Renal pelvis (tissue), 4 donors: ENCODE data around the gene FGFR3. TPM values are rescaled to one million over a fixed set of nuclear protein-coding genes. Genes with fewer than 3 reads are reported as not detected.

Experiments
- DNase-seq: peaks from one replicate; pipeline ENCODE4 v3.0.0-alpha.2; 2013
- polyA plus RNA-seq, 3 donors: library from polyadenylated mRNA; unstranded; fragments of 120-200 nt; gene quantifications; one replicate each; pipeline ENCODE4 v1.2.1, GENCODE V29; 2013; ENCODE audit not compliant: insufficient read length in 3 of 3

Gene FGFR3
- polyA plus RNA-seq, 3 donors, result 106 to 147 (median 144) TPM

DNA sequence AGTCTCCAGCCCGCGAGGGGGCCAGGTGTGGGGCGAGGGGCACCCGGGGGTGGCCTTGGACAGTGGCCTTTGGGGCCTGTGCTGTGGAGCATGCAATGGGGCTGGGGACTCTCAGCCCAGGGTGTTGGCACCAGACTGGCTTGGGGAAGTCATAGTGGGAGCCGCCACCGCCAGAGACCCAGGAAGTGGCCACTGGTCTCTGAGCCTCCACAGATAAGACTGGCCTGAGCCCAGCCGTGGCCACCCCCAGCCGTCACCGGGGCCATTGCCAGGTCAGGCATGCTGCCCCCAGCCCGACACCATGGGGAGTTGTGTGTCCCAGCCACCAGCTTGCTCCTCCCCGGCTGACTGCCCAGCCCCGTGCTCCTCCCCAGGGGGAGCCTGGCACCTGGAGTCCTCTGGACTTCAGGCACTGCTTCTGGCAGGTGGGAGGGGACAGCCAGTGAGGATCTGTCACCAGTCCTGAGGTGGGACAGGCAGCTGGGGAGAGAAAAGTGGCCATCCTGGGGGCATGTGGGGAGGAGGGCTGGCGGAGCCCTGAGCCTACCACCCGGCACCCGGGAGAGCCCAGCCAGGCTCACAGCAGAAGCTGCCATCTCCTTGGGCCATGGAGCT is 39.3 kb upstream of the FGFR3 start:
- DNase-seq, result no peak

DNA sequence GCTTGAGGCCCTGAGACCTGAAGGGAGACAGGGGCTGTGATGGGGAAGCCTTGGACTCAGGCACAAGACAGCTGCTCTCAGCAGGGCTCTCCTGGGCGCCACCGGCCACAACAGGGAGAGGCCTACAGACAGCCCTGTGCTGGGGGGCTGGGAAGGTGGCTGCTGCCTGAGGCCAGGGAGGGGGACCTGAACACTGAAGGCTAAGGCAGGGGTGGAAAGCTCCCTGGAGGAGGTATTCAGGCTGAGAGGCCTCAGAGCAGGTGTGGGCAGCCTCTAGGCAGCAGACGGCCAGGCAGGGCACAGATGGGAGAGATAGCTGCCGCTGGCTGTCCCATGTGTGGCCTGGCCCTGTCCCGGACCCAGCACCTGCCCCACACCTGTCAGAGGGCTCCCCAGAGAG is 38.8 kb upstream of the FGFR3 start:
- DNase-seq, result no peak

DNA sequence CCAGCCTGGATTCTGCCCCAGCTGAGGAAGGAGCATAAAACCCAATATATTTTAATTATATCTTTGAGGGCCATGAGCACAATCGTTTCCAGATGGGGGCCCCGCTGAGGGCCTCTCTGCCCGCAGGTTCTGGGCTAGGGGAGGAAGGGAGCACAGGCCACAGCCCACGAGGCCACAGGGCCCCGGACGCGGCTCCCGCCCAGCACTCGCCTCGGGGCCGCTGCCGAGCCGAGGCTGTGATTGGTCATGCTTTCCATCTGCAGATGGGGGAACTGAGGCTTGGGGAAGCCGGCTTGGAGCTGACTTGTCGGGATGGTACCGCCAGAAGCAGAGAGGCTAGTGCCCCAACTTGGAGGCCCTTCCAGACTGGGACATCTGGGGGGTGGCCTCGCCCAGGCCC is 37.8 kb upstream of the FGFR3 start:
- DNase-seq, result no peak

DNA sequence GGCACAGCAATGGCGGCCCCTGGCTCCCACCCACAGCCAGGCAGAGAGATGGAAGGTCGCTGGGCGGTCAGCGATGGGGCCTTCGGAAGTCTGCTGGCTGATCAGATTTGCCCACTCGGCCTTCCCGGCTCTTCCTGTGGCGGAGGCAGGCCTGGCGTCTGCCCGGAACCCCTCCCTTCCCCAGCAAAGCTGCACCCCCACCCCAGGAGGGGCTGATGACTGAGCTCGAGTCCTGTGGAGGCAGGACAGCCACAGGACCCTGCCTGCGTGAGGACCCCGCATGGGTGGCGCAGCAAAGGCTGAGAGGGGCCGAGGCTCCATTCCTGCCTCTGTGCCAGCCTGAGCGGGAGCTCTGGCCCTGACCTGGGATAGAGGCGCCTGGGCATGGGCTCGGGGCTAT is 37.0 kb upstream of the FGFR3 start:
- DNase-seq, result no peak

DNA sequence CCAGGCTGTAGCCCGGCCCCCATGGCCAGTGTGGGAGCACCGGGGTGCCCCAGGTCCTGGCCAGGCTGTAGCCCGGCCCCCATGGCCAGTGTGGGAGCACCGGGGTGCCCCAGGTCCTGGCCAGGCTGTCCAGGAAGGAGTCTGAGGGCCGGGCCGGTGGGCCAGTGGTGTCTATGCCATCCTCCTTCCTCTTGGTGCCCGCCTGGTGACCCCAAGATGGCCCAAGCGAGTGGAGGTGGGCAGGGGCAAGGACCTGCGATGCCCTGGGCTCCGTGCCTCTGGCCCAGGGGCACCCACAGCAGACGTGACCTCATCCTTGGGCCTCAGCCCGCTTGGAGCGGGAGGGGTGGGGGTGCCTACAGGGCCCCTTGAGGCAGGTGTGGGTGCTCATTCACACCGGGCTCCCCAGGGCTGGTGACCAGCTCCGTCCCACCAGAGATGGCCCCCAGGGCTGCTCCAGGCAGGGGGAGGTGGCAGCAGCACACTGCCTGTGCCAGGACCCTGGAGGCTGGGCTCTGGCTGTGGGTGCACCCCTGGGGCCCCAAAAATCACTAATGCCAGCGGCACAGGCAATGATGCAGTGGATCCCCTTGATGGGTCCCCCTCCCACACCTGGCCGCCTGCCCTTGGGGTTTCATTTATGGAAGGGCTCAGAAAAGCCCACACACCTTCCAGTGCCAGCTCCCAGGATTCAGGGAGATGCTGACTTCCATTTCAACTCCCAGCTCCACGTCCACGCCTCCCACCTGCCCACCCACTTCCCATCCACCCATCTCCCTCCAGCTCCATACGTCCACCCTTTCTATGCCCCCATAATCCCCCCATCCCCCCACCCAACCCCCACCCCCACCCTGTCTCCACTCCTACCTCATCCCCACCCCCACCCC is 36.0 kb upstream of the FGFR3 start:
- DNase-seq, result no peak

DNA sequence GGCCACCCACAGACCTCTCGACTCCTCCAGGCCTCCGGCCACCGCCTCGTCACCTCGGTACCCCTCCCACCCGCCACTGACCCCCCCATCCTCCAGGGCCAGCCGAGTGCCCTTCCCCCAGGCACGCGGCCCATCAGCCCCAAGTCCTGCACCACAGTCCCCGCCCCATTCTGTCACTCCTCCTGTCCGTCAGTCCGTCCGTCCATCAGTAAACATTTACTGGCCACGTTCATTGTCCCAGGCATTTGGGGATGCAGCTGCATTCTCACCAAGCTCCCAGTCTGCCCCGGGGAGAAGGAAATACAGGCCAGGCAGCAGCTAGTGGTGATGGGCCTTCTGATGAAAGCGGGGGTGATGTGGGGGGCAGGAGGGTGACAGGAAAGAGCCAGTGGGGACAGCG is 35.3 kb upstream of the FGFR3 start:
- DNase-seq, result no peak

DNA sequence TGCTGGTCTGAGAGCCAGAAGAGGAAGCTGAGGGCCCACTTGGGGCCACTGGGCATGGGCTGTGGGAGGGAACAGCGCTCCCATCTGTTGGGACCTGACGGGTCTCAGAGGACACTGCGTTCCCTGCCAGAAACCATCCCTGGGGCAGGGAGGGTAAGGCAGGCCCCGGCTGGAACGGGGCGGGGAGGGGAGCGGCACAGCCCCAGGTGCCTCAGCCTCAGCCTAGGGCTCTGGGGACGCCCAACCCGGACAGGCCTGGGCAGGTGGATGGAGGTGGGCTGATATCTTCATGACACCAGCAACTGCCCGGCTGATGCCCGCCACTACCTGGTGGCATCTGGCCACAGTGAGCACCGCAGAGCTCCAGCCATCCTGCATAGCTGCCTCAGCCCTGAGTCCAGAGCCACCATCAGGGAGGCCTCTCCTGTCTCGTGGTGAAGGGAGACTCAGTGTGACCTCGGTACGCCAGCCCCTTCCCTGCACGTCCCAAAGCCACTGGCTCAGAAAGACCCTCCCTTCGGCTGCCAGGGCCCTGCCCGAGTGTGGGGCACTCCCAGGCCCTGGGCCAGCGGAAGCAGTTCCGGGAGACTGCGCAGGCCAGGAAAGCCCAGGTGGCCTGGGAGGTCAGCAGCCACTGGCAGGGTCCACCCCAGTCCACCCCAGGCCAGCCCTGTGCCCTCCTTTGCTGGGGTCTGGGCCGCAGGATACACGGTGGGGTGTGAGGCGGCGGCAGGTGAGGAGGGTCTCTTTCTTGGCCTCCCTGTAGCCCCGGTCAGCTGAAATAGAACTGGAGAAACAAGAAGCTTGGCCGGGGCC is 34.6 kb upstream of the FGFR3 start:
- DNase-seq, result no peak

DNA sequence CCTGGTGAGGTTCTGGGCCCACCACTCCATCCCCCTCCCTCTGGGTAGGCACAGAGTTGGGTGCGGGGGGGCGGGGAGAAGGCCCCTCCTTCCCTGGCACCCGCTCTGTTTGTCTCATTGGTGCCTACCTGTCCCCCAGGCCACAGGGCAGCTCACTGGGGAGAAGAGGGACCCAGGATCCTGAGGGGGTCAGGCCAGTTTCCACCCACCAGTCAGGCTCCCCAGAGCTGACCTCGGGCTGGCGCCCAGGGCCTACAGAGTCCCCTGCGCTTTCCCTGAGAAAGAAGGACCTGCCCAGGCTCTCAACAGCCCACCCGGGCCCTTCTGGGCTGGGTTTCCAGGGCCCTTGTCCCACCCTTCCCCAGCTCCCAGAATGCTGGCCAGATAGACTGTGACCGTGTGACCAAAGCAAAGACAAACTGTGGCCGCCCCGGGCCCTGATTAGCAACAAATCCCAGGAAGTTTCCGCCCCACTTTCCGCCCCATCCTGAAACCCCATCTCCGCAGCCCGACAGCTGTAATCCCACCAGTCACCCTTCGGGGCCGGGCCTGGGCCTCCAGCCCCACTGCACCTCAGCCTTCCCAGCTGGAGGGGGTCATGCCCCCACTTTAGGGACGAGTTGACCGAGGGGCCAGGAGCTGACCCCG is 33.8 kb upstream of the FGFR3 start:
- DNase-seq, result no peak

DNA sequence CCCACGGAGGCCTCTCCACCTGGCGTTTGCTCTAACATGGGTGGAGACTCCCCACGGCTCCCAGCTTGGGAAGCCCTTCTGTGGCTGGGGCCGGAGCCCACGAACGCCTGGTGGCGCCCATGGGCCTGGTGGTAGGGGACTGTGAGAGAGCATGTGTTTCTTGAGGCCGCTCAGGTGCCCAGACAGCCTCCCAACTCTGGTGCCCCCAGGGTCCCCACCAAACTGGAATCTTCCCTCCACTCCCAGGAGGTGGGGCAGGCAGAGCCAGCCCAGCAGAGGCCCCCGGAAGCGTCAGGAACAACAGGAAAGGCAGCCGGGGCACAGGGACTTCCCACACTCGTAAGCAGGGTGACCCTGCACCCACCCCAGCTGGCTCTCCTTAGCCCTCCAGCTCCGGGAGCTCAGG is 33.3 kb upstream of the FGFR3 start:
- no peak for DNase-seq

DNA sequence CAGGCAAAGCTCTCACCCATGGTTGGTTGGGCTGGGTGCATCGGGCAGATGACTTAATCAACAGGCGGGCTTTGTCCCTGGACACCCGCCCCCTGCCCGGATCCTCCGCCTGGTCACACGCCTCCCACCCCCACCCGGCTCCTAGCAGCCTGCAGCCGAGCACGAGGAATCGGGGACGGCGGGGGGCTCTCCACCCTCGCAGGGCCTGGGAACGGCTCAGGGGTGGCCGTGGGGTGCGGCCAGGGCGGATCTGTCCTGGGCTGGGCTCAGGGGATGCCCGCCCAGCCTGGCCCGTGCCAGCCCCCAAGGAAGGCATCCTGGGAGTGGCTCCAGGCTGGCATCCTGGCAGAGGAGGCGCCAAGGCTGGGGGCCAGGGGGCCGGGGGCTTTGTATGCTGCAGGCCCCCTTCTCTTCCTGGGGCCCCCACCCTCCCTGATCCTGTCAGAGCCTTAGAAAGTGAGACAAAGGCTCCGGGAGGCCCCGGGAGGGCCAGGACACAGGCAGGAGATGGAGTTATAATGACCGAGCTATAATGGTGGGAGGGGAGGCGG is 32.5 kb upstream of the FGFR3 start:
- DNase-seq, result no peak

DNA sequence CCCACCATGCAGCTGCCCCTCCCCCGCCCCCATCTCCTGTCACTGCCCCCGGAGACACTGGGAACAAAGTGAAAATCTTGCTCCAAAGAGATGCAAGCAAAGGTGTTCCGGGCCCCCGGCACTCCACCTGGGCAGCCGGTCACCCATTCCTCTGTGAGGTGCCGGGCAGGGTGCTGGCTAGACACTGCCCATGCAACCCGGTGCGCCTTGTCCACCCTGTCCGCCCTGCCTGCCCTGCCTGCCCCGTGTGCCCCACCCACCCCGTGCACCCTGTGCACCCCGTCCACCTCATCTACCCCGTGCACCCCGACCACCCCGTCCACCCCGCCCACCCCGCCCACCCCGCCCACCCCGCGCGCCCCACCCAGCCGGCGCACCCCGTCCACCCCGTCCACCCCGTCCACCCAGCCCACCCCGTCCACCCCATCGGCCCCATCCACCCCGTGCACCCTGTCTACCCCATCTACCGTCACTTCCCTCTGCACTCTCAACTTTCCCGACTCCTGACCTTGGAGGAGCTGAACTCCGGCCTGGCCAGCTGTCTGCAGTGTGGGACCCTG is 31.9 kb upstream of the FGFR3 start:
- DNase-seq, result no peak

DNA sequence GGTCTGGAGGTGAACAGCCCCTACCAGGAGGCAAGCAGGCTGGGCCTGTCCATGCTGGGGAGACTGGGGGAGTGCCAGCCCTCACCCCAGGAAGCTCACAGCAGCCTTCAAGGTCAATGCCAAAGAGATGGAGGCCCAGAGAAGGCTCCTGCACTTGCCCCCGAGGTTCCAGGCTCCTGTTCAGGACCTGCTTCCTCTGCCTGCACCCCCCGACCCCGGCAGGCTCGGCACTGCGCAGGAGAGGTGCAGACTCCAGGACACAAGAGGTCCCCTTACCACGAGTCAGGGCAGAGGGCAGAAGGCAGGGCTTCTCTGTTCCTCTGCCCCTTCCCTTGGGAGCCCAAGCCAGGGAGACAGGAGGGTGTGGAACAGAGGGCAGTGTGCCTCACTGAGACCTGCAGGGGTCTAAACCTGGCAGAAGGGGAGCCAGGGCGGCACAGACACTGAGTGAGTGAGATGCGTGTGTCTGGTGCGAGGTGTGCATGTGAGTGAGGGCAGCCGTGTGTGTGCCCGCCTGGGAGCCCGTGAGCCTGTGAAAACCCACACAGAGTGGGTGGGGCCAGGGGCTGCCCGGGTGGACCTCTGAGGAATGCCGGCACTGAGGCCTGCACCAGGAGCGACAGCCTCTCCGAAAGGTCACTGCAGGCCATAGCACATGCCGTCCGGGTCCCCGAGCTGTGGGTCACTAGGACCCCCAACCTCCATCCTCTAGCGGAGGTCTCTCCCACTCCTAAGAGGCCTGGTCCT is 30.7 kb upstream of the FGFR3 start:
- no peak for DNase-seq

DNA sequence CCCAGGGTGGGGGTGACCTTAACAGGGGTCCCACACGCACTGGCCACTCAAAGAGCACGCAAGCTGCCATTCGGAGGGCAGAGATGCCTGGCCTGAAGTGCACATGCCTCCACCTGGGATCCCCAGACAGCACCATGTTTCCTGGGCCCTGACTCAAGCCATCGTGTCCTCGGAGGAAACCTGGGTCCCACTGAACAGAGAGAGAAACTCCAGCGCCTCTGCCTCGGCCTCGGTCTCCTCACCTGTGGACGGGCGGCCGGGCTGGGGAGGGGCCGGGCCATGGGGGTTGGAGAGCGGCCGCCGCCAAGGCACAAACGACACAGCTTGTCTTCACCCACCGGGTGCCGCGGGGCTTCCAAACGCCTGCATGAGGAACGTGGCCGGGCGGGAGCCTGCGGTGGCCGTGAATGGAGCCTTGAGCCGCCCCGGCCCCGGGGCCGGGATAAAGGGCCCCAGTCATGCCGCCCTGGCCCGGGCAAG is 30.0 kb upstream of the FGFR3 start:
- no peak for DNase-seq

DNA sequence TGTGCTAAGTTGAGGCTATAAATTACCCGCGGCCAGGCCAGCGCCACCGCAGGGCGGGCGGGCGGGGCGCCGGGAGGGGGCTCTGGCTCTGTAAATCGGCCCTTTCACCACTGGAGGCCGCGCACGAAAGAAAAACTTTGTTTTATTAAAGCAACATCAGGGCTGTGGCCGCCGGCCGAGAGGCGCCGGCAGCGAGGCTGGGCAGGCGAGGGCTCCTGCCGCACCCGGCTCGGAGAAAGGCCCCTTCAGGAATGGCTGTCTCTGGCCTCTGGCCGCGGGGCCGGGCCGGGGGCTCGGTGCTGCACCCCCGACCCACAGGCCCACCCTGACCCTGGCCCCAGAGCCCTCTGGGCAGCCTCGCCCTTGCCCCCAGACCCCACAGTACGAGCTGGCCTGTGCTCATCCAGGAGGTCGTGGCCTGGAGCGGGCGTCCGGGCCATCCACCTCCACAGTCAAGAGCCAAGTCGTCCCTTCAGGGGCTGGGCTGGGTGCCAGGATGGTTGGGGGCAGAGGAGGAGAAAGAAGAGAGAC is 29.5 kb upstream of the FGFR3 start:
- DNase-seq, result no peak

DNA sequence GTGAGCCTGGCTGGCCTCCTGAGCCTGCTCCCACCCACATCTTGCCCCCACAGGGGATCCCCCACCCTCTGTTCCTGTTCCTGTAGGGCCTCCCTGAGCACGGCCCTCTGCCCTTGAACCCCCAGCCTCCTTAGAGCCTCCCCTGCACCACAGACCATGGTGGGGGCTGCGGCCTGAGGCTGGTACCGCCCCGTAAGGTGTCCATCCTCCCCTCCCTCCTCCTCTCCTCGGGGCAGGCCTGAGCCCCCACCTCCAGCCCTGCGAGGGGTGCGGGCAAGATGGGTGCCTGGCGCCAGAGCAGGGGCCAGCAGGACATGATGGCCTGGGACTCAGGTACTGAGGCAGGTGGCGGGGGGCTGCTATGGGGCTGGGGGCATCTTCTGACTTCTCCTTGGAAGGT is 28.4 kb upstream of the FGFR3 start:
- no peak for DNase-seq

DNA sequence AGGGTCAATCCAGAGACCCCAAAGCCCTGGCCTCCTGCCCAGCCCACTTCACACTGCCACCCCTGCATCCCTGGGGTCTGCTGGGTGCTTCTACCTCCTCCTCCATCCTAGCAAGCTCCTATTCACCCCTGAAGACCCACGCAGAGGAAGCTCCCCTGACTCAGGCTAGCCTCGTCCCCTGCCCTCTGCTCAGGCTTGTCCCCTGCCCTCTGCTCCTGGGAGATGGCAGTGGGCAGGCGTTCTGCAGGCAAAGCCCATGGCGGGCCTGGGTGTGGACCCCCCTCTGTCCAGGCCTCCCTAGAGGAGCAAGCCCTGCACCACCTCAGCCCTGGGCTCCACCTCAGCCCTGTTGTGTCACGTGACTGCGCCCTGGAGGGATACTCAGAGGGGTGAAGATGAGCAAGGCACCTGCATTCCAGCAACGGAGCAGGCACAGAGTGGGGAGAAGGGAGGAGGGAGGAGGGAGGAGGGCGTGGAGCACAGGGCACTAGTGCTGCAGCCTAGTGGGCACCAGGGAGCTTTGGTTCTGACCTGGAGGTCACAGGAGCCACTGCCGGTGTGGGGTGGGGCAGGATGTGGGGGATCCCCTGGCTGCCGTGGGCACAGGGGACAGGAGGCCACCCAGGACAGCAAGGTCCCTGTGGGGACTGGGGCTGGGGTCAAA is 27.6 kb upstream of the FGFR3 start:
- no peak for DNase-seq

DNA sequence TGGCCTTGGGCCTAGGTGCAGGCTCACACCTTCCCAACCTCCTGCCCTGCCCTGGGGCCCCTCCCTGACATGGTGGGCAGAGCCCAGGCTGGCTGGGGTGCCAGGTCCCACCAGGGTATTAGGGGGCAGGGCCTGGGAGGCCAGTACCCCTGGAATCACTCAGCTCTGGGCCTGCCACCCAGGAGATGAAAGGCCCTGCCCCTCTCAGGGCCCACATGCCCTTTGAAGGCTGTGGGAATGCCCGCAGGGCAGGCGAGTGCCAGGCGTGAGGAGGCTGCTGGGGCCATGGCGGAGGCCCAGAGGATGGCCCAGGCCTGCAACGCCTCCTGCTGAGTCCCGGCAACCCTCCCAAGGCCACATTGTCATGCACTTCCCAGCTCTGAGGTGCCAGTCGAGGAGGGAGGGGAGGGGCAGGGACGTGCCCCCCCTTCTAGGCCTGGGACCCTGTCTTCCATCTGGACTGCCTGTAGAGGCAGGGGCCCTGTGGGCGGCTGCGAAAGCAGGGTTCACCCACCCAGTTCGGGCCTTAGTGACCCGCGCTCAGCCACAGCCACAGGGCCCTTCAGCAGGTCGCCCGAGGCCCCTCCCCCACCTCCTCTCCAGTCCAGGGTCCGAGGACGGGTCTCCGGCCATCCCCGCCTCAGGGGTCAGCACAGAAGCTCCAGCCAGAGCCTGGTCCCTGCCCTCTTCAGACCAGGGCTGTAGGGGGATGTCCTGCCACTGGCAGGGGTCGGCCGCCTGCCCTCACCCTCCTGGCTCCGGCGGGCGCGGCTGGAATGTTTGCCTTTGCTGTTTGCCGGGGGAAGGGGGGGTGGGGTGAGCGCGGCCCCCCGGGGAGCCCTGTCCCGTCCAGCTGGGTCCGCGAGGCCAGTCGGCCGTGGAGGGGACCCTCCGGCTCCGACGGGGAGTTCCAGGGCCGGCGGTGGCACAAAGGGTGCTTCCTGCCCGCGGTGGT is 26.7 kb upstream of the FGFR3 start:
- DNase-seq, result no peak

DNA sequence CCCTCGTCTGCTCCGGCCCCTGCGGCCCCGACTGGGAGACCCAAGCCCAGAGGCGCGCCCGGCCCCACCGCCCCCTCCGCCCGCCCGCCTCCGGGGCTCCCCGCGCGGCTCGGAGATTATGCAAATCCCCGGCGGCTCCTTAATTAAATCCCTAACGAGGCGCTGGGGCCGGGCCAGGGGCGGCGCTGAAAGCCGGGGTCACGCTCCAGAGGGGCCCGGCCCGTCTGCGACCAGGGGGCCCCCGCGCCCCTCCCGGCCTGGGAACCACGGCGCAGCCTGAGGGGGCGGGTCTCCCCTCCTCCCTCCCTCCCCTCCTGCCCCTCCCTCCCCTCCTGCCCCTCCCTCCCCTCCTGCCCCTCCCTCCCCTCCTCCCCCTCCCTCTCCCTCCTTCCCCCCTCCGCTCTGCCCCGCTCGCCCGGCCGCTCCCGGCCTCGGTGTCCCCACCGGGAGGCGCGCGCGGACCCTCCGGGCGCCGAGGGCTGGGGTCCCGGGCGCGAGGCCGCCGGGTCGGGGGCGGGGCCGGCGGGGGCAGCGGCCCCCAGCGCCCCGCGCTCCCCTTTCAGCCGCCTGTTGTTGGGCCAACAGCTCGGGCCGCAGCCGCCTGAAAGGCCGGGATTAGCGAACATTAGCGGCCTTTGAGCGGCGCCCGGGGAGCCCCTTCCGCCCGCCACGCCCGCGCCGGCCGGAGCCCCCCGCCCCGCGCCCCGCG is 25.9 kb upstream of the FGFR3 start:
- no peak for DNase-seq
